Adrenal gland (tissue), 5 donors: ENCODE results near the gene PPEF2.

Experiments used
- CTCF ChIP-seq, 6 experiments: fragments of 450-650 bp in 4 of 6; fragments of 200-600 bp in 2 of 6; sonication (generic) in 1 of 6; IDR thresholded peaks; 1 replicate in 5 of 6; 2 replicates in 1 of 6; pipeline versions ENCODE4 v1.5.1 to v1.8.0; 2016 to 2021; ENCODE audit warnings: antibody characterized with exemption in 6 of 6, mild to moderate bottlenecking in 2 of 6, moderate library complexity in 1 of 6
- POLR2A ChIP-seq, 2 donors: fragments of 450-650 bp; IDR thresholded peaks; one replicate each; pipeline ENCODE4 v1.6.1; 2017; ENCODE audit warnings: antibody characterized with exemption in 2 of 2, mild to moderate bottlenecking in 2 of 2, moderate library complexity in 1 of 2
- donor health status: DM: no; HTN: no; CAD: no.

GRCh38 chr4:75848891-75849290 is 53.4 kb downstream of the PPEF2 start:
- TF ChIP-seq CTCF (IDR thresholded peaks at IDR 0.05), result no peak
- TF ChIP-seq POLR2A (IDR thresholded peaks at IDR 0.05), result no peak
